ENCODE measurements around the gene ATP1B1.

The ATP1B1 gene

DNA sequence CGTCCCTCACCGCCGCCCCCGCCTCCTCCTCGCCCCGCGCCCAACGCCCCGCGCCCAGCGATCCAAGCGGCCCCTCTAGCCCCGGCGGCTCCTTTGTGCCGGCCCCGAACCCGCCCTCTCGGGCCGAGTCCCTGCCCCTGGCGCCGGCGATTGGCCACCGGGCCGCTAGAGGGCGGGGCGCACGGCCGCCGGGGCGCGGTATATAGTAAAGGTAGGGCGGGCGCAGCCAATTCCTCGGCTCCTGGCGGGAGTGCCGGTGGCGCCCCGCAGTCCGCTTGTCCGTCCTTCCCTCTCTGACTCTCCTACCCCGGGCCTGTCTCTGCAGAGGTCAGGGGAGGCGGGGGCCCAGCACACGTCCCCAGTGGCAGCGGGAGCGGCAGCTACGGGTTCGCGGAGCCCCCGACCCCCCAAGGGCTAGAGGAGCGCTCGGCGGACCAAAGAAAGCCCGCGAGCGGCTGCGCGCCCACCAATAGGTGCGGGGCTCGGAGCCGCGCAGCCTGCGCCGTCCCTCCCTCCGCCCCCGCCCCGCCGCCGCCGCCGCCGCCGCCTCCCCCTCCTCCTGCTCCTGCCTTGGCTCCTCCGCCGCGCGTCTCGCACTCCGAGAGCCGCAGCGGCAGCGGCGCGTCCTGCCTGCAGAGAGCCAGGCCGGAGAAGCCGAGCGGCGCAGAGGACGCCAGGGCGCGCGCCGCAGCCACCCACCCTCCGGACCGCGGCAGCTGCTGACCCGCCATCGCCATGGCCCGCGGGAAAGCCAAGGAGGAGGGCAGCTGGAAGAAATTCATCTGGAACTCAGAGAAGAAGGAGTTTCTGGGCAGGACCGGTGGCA, at the start of gene ATP1B1:
ATP1B1 (plus strand) TSS at position 596 of the 826 bp plus-strand sequence; CDS start at position 736, 140 bp downstream.
- TF ChIP-seq, protein P1, sequence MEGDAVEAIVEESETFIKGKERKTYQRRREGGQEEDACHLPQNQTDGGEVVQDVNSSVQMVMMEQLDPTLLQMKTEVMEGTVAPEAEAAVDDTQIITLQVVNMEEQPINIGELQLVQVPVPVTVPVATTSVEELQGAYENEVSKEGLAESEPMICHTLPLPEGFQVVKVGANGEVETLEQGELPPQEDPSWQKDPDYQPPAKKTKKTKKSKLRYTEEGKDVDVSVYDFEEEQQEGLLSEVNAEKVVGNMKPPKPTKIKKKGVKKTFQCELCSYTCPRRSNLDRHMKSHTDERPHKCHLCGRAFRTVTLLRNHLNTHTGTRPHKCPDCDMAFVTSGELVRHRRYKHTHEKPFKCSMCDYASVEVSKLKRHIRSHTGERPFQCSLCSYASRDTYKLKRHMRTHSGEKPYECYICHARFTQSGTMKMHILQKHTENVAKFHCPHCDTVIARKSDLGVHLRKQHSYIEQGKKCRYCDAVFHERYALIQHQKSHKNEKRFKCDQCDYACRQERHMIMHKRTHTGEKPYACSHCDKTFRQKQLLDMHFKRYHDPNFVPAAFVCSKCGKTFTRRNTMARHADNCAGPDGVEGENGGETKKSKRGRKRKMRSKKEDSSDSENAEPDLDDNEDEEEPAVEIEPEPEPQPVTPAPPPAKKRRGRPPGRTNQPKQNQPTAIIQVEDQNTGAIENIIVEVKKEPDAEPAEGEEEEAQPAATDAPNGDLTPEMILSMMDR (conservative IDR thresholded peaks at IDR 0.05; ENCODE audit: low read depth), result no peak
- ChIA-PET CTCF (interaction anchor here (1.8 kb wide), 1 partner anchor 470 kb away, joined by 6 read pairs; no protein-coding TSS in a partner anchor), POLR2A (ENCODE audit: low non-redundant PET) (no interaction called here)
- peak; percentile 93 for DNase-seq (ENCODE audit: low spot score)
- H3K27ac ChIP-seq, result peak within 1 kb of the TSS; percentile 91

DNA sequence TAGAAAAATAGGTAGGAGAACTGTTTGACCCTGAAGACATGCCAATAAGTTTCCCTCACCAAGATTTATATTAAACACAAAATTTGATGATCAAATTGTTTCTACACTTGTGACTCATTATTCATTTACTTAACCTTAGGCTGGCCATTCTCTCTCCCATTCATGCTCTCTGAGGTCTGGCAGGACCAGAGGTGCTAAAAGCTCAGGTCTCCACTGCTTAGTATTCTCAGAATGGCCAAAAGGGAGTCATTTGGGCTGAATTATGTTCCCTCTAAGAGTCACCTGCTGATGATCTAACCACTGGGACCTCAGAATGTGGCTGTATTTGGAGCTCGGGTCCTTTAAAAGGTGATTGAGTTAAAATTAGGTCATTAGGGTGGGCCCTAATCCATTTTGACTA, 47.1 kb upstream of the ATP1B1 start:
- ChIA-PET CTCF (no interaction called here), POLR2A (ENCODE audit: low non-redundant PET) (no interaction called here)
- TF ChIP-seq, protein P1 (conservative IDR thresholded peaks at IDR 0.05; ENCODE audit: low read depth), result no peak
- DNase-seq (ENCODE audit: low spot score), result no peak
- H3K27ac ChIP-seq, result no peak overlapping the region; the same call in 1 of the 2 replicates

DNA sequence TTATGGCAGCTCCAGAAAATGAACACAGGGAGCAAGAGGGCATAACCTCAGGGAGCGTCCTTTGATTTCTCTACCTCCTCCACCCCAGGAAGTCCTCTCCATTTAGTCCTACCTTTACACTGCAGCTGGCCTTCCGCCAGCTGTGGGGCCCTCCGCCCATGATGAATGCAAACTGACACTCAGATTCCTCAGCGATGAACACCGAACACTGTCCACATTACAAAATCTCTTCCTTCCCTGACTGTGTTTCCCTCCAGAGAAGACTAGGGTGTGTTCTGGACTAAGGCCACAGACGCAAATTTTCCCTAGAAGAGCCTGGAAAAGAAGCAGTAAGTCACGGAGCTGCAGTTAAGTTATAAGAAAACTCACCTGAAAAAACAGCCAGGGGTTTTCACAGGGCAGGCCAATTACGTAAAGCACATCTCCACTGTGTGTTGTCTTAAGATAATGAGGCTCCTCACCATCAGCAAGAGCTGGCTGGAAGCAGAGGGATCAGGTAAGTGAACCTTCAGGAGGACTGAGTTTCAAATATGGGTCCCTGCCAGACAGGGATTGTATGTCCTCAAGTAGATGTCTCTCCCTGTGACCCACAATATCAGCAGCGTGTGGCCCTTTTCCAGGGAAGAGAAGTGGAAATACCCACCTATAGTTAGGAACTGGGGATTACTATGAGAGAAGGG, 46.3 kb upstream of the ATP1B1 start:
- CTCF ChIA-PET, result no interaction called here

DNA sequence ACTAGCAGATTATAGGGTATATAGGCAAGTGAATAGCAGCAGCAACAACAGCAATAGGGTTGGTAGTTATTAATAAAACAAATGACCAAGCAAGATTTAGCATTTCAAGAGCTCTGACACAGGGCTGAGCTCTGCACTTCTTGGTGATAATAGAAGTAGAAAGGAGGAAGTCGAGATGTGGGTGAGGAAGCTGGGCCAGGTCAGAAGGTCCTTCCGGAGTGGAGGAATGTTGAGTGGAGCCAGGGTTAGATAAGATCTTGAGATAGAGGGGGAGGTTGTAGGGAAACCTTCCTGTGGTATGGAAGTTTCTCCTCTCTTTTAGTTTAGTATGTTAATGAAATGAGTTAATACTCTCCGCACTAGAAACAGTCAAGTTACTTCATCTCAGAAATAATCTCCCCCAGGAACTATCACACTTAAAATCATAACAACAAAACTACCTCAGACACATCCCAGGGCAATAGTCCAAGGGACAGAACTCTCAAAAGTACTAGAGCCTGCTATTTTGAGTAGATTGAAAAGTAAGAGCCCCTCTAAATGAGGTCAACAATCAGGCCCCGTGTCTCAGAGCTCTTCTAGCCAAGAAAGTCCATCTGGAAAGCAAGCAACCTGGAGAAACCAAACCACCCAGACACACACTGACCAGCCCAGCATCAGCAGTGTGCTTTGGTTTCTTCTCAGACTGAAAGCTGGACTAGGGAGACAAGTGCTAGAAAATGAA, 45.4 kb upstream of the ATP1B1 start:
- TF ChIP-seq, protein P1 (conservative IDR thresholded peaks at IDR 0.05; ENCODE audit: low read depth), result no peak
- no peak for DNase-seq (ENCODE audit: low spot score)
- ChIA-PET CTCF (no interaction called here), POLR2A (ENCODE audit: low non-redundant PET) (no interaction called here)
- H3K27ac ChIP-seq, result no peak overlapping the region

More for the DNA sequence above, 46.3 kb upstream of the ATP1B1 start:
- POLR2A ChIA-PET (ENCODE audit: low non-redundant PET), result no interaction called here
- H3K27ac ChIP-seq, result peak overlapping the region; percentile 77
- TF ChIP-seq, protein P1 (conservative IDR thresholded peaks at IDR 0.05; ENCODE audit: low read depth), result no peak
- peak; percentile 81 for DNase-seq (ENCODE audit: low spot score)

DNA sequence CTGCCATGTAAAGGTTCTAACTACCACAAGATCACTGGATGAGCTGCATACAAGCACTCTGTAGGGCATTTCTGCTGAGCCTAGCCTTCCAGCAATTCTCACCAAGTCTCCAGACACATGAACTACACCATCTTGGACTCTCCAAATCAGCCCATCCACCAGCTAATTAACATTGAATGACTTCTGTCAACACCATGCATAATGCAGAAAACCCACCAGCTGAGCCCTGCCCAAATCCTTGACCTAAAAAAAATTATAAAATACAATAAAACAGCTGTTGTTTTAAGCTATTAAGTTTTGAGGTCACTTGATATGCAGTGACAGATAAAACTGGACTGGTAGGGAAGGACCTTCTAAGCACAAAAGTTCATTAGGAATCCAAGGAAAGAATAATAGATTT, 44.3 kb upstream of the ATP1B1 start:
- DNase-seq (ENCODE audit: low spot score), result no peak
- POLR2A ChIA-PET (ENCODE audit: low non-redundant PET), result no interaction called here
- no peak overlapping the region for H3K27ac ChIP-seq
- CTCF ChIA-PET, result no interaction called here
- TF ChIP-seq, protein P1 (conservative IDR thresholded peaks at IDR 0.05; ENCODE audit: low read depth), result no peak

DNA sequence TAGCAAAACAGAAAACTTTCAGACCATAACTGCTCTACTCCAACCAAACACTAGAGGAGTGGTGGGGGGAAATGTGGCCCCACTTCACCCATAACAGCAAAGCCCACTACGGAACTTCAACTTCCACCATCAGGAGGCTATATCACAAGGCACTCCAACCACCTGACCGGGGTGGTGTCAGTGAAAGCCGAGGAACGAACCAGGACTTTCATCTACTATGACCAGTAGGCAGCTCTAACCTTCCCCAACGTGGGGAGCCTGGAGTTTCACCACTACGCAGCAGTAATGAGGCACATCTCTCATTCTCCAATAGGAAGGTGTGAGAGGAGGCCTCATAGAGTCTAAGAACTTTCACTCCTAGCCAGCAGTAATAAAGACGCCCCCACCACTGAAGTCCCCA, 42.4 kb upstream of the ATP1B1 start:
- POLR2A ChIA-PET (ENCODE audit: low non-redundant PET), result no interaction called here
- no peak overlapping the region for H3K27ac ChIP-seq
- TF ChIP-seq, protein P1 (conservative IDR thresholded peaks at IDR 0.05; ENCODE audit: low read depth), result no peak
- CTCF ChIA-PET, result no interaction called here
- no peak for DNase-seq (ENCODE audit: low spot score)

Measured in RWPE1 (cell line).